GM23248 (cell line): ENCODE data around the gene NTN5. TPM values are rescaled to one million over a fixed set of nuclear protein-coding genes. Genes with fewer than 3 reads are reported as not detected.

Experiments used
- DNase-seq: peaks from one replicate; pipeline ENCODE4 v3.0.0-alpha.2; 2015
- H2AFZ ChIP-seq: fragments of 200-600 bp; sonication (generic); 2 replicates; pipeline ENCODE4 v1.6.1; 2016; ENCODE audit warnings: antibody characterized with exemption
- H3F3A ChIP-seq: fragments of 200-600 bp; sonication (generic); 2 replicates; pipeline ENCODE4 v1.6.1; 2016; ENCODE audit warnings: mild to moderate bottlenecking, antibody characterized with exemption, mixed run types; ENCODE audit not compliant: insufficient read depth
- H3K27ac ChIP-seq: fragments of 200-600 bp; sonication (generic); 2 replicates; pipeline ENCODE4 v1.5.1; 2016; ENCODE audit warnings: mild to moderate bottlenecking
- H3K27me3 ChIP-seq: fragments of 200-600 bp; sonication (generic); replicated peaks from 2 replicates; pipeline ENCODE4 v1.6.1; 2016; ENCODE audit warnings: mild to moderate bottlenecking; ENCODE audit not compliant: insufficient read depth
- H3K36me3 ChIP-seq: fragments of 200-600 bp; sonication (generic); 2 replicates; pipeline ENCODE4 v1.6.1; 2016; ENCODE audit warnings: low read depth, mild to moderate bottlenecking
- H3K4me1 ChIP-seq: fragments of 200-600 bp; sonication (generic); 2 replicates; pipeline ENCODE4 v1.6.1; 2016; ENCODE audit warnings: mild to moderate bottlenecking; ENCODE audit not compliant: insufficient read depth
- H3K4me2 ChIP-seq: fragments of 200-600 bp; sonication (generic); one replicate; pipeline ENCODE4 v1.6.1; 2016; ENCODE audit warnings: mild to moderate bottlenecking; ENCODE audit not compliant: unreplicated experiment
- H3K4me3 ChIP-seq: fragments of 200-600 bp; sonication (generic); 2 replicates; pipeline ENCODE4 v1.5.1; 2016; ENCODE audit warnings: mild to moderate bottlenecking
- H3K79me2 ChIP-seq: fragments of 200-600 bp; sonication (generic); 2 replicates; pipeline ENCODE4 v1.6.1; 2016; ENCODE audit warnings: mild to moderate bottlenecking; ENCODE audit not compliant: insufficient read depth
- H3K9ac ChIP-seq: fragments of 200-600 bp; sonication (generic); 2 replicates; pipeline ENCODE4 v1.6.1; 2016; ENCODE audit warnings: mild to moderate bottlenecking
- H3K9me2 ChIP-seq: fragments of 200-600 bp; sonication (generic); 2 replicates; pipeline ENCODE4 v1.6.1; 2016; ENCODE audit warnings: mixed run types, mild to moderate bottlenecking, moderate library complexity; ENCODE audit not compliant: insufficient read depth
- H3K9me3 ChIP-seq: fragments of 200-600 bp; sonication (generic); one replicate; pipeline ENCODE4 v1.6.1; 2017; ENCODE audit warnings: low read depth
- H4K20me1 ChIP-seq: fragments of 200-600 bp; sonication (generic); 2 replicates; pipeline ENCODE4 v1.6.0; 2016; ENCODE audit not compliant: insufficient read depth
- EZH2 ChIP-seq: fragments of 200-600 bp; sonication (generic); IDR thresholded peaks from 2 replicates; pipeline ENCODE4 v1.6.1; 2018; ENCODE audit warnings: antibody characterized with exemption, mild to moderate bottlenecking; ENCODE audit not compliant: insufficient read depth, poor library complexity, severe bottlenecking
- EZH2phosphoT487 ChIP-seq: fragments of 200-600 bp; sonication (generic); IDR thresholded peaks from 2 replicates; pipeline ENCODE4 v1.6.1; 2018; ENCODE audit warnings: antibody characterized with exemption, moderate library complexity, mild to moderate bottlenecking, low read depth; ENCODE audit not compliant: insufficient read depth
- WGBS, 2 experiments: methylation state at CpG; one replicate each; pipeline ENCODE4 v1.1.6; 2015 to 2017; ENCODE audit warnings: low lambda C conversion rate in 2 of 2, low coverage in 1 of 2; ENCODE audit errors: missing lambda C conversion rate in 2 of 2; 5-methylcytosine and 5-hydroxymethylcytosine counted together
- in situ Hi-C: fragments of 300-500 bp; cut with MboI; formaldehyde crosslinking; loops from 2 replicates; pipeline ENCODE4 v1.15.0; 2020
- polyA plus RNA-seq: library from polyadenylated mRNA; unstranded; fragments of >200 nt; fragmentation: Nextera tagmentation; extraction: Ambion mirVana; gene quantifications from 2 replicates; pipeline ENCODE4 v1.2.1, GENCODE V29; 2016
- total RNA-seq: library from RNA; depleted of rRNA; stranded (reverse); fragments of >200 nt; shearing (Covaris generic); gene quantifications from 2 replicates; pipeline ENCODE4 v1.2.3, GENCODE V29; 2014

The NTN5 gene
- total and polyA plus RNA-seq, 2 experiments from 2014 or later, result 0.32 TPM; not detected in 1

- no peak for TF ChIP-seq EZH2
- no peak for TF ChIP-seq EZH2phosphoT487
- Histone ChIP-seq H3K4me3 (peak overlapping the region; percentile 86), H2AFZ (peak overlapping the region; percentile 94), H3F3A (peaks cover 7% of the 10 kb centered on the region; the same call in 1 of the 2 replicates), H3K4me1 (peaks cover 24% of the 10 kb centered on the region), H3K4me2 (peak overlapping the region; percentile 85), H3K79me2 (0 out of 2 replicates have a peak, but pooled peaks cover 8% of the 10 kb centered on the region), H3K27ac (no peak overlapping the region), H3K9me3 (no peaks in the 10 kb centered on the region), H3K9ac (peak overlapping the region; percentile 78), H3K27me3 (no peaks in the 10 kb centered on the region), H3K9me2 (no peaks in the 10 kb centered on the region), H4K20me1 (no peaks in the 10 kb centered on the region), H3K36me3 (no peaks in the 10 kb centered on the region)
- 45 to 48% methylated on average over 21 to 25 of the region's 25 CpGs for WGBS, 2 experiments
- peak; percentile 22 for DNase-seq
- in situ Hi-C loops, result no loop called here
These were observed 40.4 kb upstream of the NTN5 start for GRCh38 chr19:48713041-48713863.

GRCh38 chr19:48711106-48711662 lies 38.4 kb upstream of the NTN5 start:
- no peak overlapping the region for H3K9ac ChIP-seq
- no peak overlapping the region for H2AFZ ChIP-seq
- no peaks in the 10 kb centered on the region for H3K9me2 ChIP-seq
- 0 out of 2 replicates have a peak, but pooled peaks cover 8% of the 10 kb centered on the region for H3K79me2 ChIP-seq
- H3K36me3 ChIP-seq, result no peaks in the 10 kb centered on the region
- no peak for DNase-seq
- H3K4me2 ChIP-seq, result no peak overlapping the region
- no peak for TF ChIP-seq EZH2
- no peak for TF ChIP-seq EZH2phosphoT487
- no peaks in the 10 kb centered on the region for H3K9me3 ChIP-seq
- no peaks in the 10 kb centered on the region for H3F3A ChIP-seq
- H3K27ac ChIP-seq, result no peak overlapping the region
- 65 to 70% methylated on average over 4 of the region's 4 CpGs for WGBS, 2 experiments
- in situ Hi-C loops, result no loop called here
- peaks cover 13% of the 10 kb centered on the region for H3K4me1 ChIP-seq
- no peak overlapping the region for H3K4me3 ChIP-seq
- no peaks in the 10 kb centered on the region for H4K20me1 ChIP-seq
- no peaks in the 10 kb centered on the region for H3K27me3 ChIP-seq

- DNase-seq, result no peak
- no peaks in the 10 kb centered on the region for H3K9me2 ChIP-seq
- H3K9ac ChIP-seq, result no peak overlapping the region
- in situ Hi-C loops, result no loop called here
- H2AFZ ChIP-seq, result no peak overlapping the region
- no peak for TF ChIP-seq EZH2
- TF ChIP-seq EZH2phosphoT487, result no peak
- no peaks in the 10 kb centered on the region for H4K20me1 ChIP-seq
- H3F3A ChIP-seq, result no peaks in the 10 kb centered on the region
- H3K4me2 ChIP-seq, result no peak overlapping the region
- peaks cover 4% of the 10 kb centered on the region; the same call in 1 of the 2 replicates for H3K4me1 ChIP-seq
- no peak overlapping the region for H3K4me3 ChIP-seq
- H3K36me3 ChIP-seq, result no peaks in the 10 kb centered on the region
- H3K27me3 ChIP-seq, result no peaks in the 10 kb centered on the region
- H3K9me3 ChIP-seq, result no peaks in the 10 kb centered on the region
- H3K27ac ChIP-seq, result no peak overlapping the region
- H3K79me2 ChIP-seq, result no peaks in the 10 kb centered on the region
- 37 to 43% methylated on average over 11 of the region's 11 CpGs for WGBS, 2 experiments
These were observed 35.7 kb upstream of the NTN5 start for GRCh38 chr19:48708471-48708870.

GRCh38 chr19:48705431-48705830 lies 32.6 kb upstream of the NTN5 start:
- WGBS, 2 experiments, result 54 to 58% methylated on average over 2 of the region's 2 CpGs
- Histone ChIP-seq H2AFZ (no peak overlapping the region), H4K20me1 (no peaks in the 10 kb centered on the region), H3K36me3 (no peaks in the 10 kb centered on the region), H3K4me1 (no peaks in the 10 kb centered on the region), H3K27ac (no peak overlapping the region), H3F3A (no peaks in the 10 kb centered on the region), H3K9ac (no peak overlapping the region), H3K4me2 (no peak overlapping the region), H3K4me3 (no peak overlapping the region), H3K27me3 (no peaks in the 10 kb centered on the region), H3K79me2 (no peaks in the 10 kb centered on the region), H3K9me2 (no peaks in the 10 kb centered on the region), H3K9me3 (no peaks in the 10 kb centered on the region)
- no peak for DNase-seq
- in situ Hi-C loops, result no loop called here
- no peak for TF ChIP-seq EZH2phosphoT487
- no peak for TF ChIP-seq EZH2
